ENCODE results near the gene TINAG.

- no peak for TF ChIP-seq ZNF274 (IDR thresholded peaks at IDR 0.05; ENCODE audit: low read depth, low read length)
- no peak for TF ChIP-seq YY1 (IDR thresholded peaks at IDR 0.05; ENCODE audit: insufficient read depth, insufficient read length)
- TF ChIP-seq SUZ12 (IDR thresholded peaks at IDR 0.05; ENCODE audit: extremely low read depth, insufficient read depth, insufficient read length), result no peak
Observed at GRCh38 chr6:54428431-54428830, 120.2 kb downstream of the TINAG start.
